Hepatocyte (in vitro differentiated cells): ENCODE measurements around the gene PCBD1. TPM values are rescaled to one million over a fixed set of nuclear protein-coding genes. Genes with fewer than 3 reads are reported as not detected.

Experiments
- DNase-seq: peaks from one replicate; pipeline ENCODE4 v3.0.0-alpha.2; 2016; ENCODE audit warnings: low spot score
- H2AFZ ChIP-seq: fragments of 200-600 bp; sonication (generic); 2 replicates; pipeline ENCODE4 v1.6.0; 2016; ENCODE audit warnings: antibody characterized with exemption, mild to moderate bottlenecking
- H3K27ac ChIP-seq: fragments of 200-600 bp; sonication (generic); 2 replicates; pipeline ENCODE4 v1.5.1; 2016; ENCODE audit warnings: mild to moderate bottlenecking
- H3K27me3 ChIP-seq: fragments of 200-600 bp; sonication (generic); 2 replicates; pipeline ENCODE4 v1.6.1; 2016
- H3K36me3 ChIP-seq: fragments of 200-600 bp; sonication (generic); replicated peaks from 2 replicates; pipeline ENCODE4 v1.5.1; 2016; ENCODE audit warnings: low read depth; ENCODE audit not compliant: insufficient read depth
- H3K4me1 ChIP-seq: fragments of 200-600 bp; sonication (generic); 2 replicates; pipeline ENCODE4 v1.5.1; 2016; ENCODE audit warnings: mild to moderate bottlenecking, moderate library complexity; ENCODE audit not compliant: insufficient read depth
- H3K4me2 ChIP-seq: fragments of 200-600 bp; sonication (generic); 2 replicates; pipeline ENCODE4 v1.6.0; 2016
- H3K4me3 ChIP-seq: fragments of 200-600 bp; sonication (generic); 2 replicates; pipeline ENCODE4 v1.5.1; 2016; ENCODE audit warnings: mild to moderate bottlenecking
- H3K79me2 ChIP-seq: fragments of 200-600 bp; sonication (generic); 2 replicates; pipeline ENCODE4 v1.6.0; 2017; ENCODE audit warnings: mild to moderate bottlenecking
- H3K9me2 ChIP-seq: fragments of 200-600 bp; sonication (generic); replicated peaks from 2 replicates; pipeline ENCODE4 v1.6.0; 2017; ENCODE audit warnings: mild to moderate bottlenecking; ENCODE audit not compliant: insufficient read depth
- H3K9me3 ChIP-seq: fragments of 200-600 bp; sonication (generic); 2 replicates; pipeline ENCODE4 v1.5.1; 2016; ENCODE audit warnings: low read depth, mild to moderate bottlenecking
- H4K20me1 ChIP-seq: fragments of 200-600 bp; sonication (generic); 2 replicates; pipeline ENCODE4 v1.6.0; 2016; ENCODE audit warnings: mild to moderate bottlenecking; ENCODE audit not compliant: insufficient read depth, poor library complexity, severe bottlenecking
- EZH2 ChIP-seq: fragments of 200-600 bp; sonication (generic); IDR thresholded peaks from 2 replicates; pipeline ENCODE4 v1.6.1; 2016; ENCODE audit warnings: antibody characterized with exemption, mild to moderate bottlenecking, borderline replicate concordance
- EZH2phosphoT487 ChIP-seq: fragments of 200-600 bp; sonication (generic); IDR thresholded peaks from one replicate; pipeline ENCODE4 v1.6.1; 2018; ENCODE audit warnings: antibody characterized with exemption, mild to moderate bottlenecking, low read depth, moderate library complexity; ENCODE audit not compliant: unreplicated experiment, severe bottlenecking
- WGBS: methylation state at CpG from one replicate; pipeline ENCODE4 v1.1.6; 2016; ENCODE audit warnings: low lambda C conversion rate; ENCODE audit errors: missing lambda C conversion rate; 5-methylcytosine and 5-hydroxymethylcytosine counted together
- polyA plus RNA-seq: library from polyadenylated mRNA; unstranded; fragments of >200 nt; fragmentation: Nextera tagmentation; extraction: Ambion mirVana; gene quantifications from 2 replicates; pipeline ENCODE4 v1.2.1, GENCODE V29; 2016
- total RNA-seq: library from RNA; depleted of rRNA; stranded (reverse); fragments of >200 nt; gene quantifications from 2 replicates; pipeline ENCODE4 v1.2.3, GENCODE V29; 2014
- TF ChIP-seq, protein P1 (sequence below): fragments of 200-600 bp; sonication (generic); IDR thresholded peaks from 2 replicates; pipeline ENCODE4 v1.5.1; 2016; ENCODE audit warnings: antibody characterized with exemption, mild to moderate bottlenecking; ENCODE audit not compliant: poor library complexity

The PCBD1 gene
- total and polyA plus RNA-seq, 2 experiments from 2014 or later: 81.5 to 122 TPM

GRCh38 chr10:70885931-70886903 is 2.1 kb downstream of the PCBD1 start:
- Histone ChIP-seq H4K20me1 (peaks cover 7% of the 10 kb centered on the region), H3K27me3 (no peaks in the 10 kb centered on the region), H3K9me3 (no peaks in the 10 kb centered on the region), H3K4me3 (no peak overlapping the region), H3K4me2 (peak overlapping the region; percentile 94), H3K27ac (no peak overlapping the region), H3K9me2 (no peaks in the 10 kb centered on the region), H3K36me3 (no peaks in the 10 kb centered on the region), H3K79me2 (peaks cover 14% of the 10 kb centered on the region), H2AFZ (no peak overlapping the region), H3K4me1 (peaks cover 29% of the 10 kb centered on the region)
- 88% methylated on average over 18 of the region's 18 CpGs for WGBS
- no peak for DNase-seq
- no peak for TF ChIP-seq EZH2
- TF ChIP-seq, protein P1, sequence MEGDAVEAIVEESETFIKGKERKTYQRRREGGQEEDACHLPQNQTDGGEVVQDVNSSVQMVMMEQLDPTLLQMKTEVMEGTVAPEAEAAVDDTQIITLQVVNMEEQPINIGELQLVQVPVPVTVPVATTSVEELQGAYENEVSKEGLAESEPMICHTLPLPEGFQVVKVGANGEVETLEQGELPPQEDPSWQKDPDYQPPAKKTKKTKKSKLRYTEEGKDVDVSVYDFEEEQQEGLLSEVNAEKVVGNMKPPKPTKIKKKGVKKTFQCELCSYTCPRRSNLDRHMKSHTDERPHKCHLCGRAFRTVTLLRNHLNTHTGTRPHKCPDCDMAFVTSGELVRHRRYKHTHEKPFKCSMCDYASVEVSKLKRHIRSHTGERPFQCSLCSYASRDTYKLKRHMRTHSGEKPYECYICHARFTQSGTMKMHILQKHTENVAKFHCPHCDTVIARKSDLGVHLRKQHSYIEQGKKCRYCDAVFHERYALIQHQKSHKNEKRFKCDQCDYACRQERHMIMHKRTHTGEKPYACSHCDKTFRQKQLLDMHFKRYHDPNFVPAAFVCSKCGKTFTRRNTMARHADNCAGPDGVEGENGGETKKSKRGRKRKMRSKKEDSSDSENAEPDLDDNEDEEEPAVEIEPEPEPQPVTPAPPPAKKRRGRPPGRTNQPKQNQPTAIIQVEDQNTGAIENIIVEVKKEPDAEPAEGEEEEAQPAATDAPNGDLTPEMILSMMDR: no peak
- TF ChIP-seq EZH2phosphoT487: no peak

- Histone ChIP-seq H3K9me2 (no peaks in the 10 kb centered on the region), H3K4me1 (peaks cover 22% of the 10 kb centered on the region), H3K4me3 (no peak overlapping the region), H3K36me3 (no peaks in the 10 kb centered on the region), H4K20me1 (peaks cover 7% of the 10 kb centered on the region), H3K9me3 (no peaks in the 10 kb centered on the region), H3K4me2 (no peak overlapping the region), H3K27me3 (no peaks in the 10 kb centered on the region), H3K79me2 (peaks cover 14% of the 10 kb centered on the region), H3K27ac (no peak overlapping the region), H2AFZ (no peak overlapping the region)
- no peak for DNase-seq
- 86% methylated on average over 4 of the region's 4 CpGs for WGBS
- no peak for TF ChIP-seq EZH2
- no peak for TF ChIP-seq EZH2phosphoT487
- TF ChIP-seq, protein P1: no peak
Measured at GRCh38 chr10:70885481-70885880, 2.9 kb downstream of the PCBD1 start.

DNA sequence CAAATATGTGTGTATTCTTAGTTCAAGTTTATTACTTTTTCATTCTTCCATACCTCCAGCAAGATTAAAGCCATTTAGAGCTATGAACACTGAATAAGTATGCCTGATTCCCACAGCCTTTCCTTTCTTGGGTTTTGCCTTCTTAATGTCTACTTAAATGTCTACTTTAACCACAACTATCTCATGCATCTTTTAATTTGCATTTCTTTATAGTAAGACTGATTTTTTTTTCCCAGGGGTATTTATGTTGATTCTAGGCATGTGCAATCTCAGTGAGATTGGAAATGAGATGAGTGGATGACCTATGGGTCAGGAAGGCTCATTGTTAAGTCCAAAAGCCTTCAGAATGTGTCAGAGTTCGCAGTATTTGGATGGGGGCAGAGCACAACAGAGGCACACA is 3.6 kb downstream of the PCBD1 start:
- Histone ChIP-seq H3K9me2 (no peaks in the 10 kb centered on the region), H2AFZ (no peak overlapping the region), H3K4me2 (no peak overlapping the region), H3K4me1 (peaks cover 19% of the 10 kb centered on the region), H3K27ac (no peak overlapping the region), H3K27me3 (no peaks in the 10 kb centered on the region), H3K9me3 (no peaks in the 10 kb centered on the region), H3K36me3 (no peaks in the 10 kb centered on the region), H4K20me1 (peaks cover 7% of the 10 kb centered on the region), H3K79me2 (peaks cover 14% of the 10 kb centered on the region), H3K4me3 (no peak overlapping the region)
- 100% methylated on average over 1 of the region's 1 CpG for WGBS
- TF ChIP-seq EZH2: no peak
- TF ChIP-seq, protein P1: no peak
- TF ChIP-seq EZH2phosphoT487: no peak
- no peak for DNase-seq
